Globus pallidus (tissue), 1 donor: ENCODE results near the gene SLC25A15.
"Not testable (repeated sequence)": the region's sequence is repeated elsewhere in the genome, so short reads cannot be mapped to it uniquely, and the experiment has no call there.

Experiments used
- DNase-seq: peaks from one replicate; pipeline ENCODE4 v3.0.0-alpha.2; 2015; ENCODE audit warnings: low spot score

The SLC25A15 gene

GRCh38 chr13:40781717-40782116, 7.7 kb upstream of the SLC25A15 start:
- no peak for DNase-seq

- DNase-seq, result not testable (repeated sequence)
These were observed 6.4 kb upstream of the SLC25A15 start for GRCh38 chr13:40782971-40783370.

- DNase-seq, result no peak
These were observed 4.9 kb upstream of the SLC25A15 start for GRCh38 chr13:40784540-40784939.

- DNase-seq, result no peak
These were observed 2.8 kb upstream of the SLC25A15 start for GRCh38 chr13:40786568-40786996.

GRCh38 chr13:40787062-40787461, 2.3 kb upstream of the SLC25A15 start:
- DNase-seq, result no peak

- not testable (repeated sequence) for DNase-seq
These were observed 704 bp upstream of the SLC25A15 start for GRCh38 chr13:40788540-40789274.

- no peak for DNase-seq
These were observed 774 bp downstream of the SLC25A15 start for GRCh38 chr13:40790154-40790616.

- no peak for DNase-seq
These were observed 3.1 kb downstream of the SLC25A15 start for GRCh38 chr13:40792284-40793051.

GRCh38 chr13:40793339-40793738, 3.9 kb downstream of the SLC25A15 start:
- DNase-seq, result no peak

GRCh38 chr13:40794414-40795368, 5.3 kb downstream of the SLC25A15 start:
- DNase-seq, result no peak

GRCh38 chr13:40796649-40797048, 7.2 kb downstream of the SLC25A15 start:
- DNase-seq, result no peak

GRCh38 chr13:40798380-40798779, 9.0 kb downstream of the SLC25A15 start:
- no peak for DNase-seq

GRCh38 chr13:40799508-40799907, 10.1 kb downstream of the SLC25A15 start:
- no peak for DNase-seq

- DNase-seq, result no peak
These were observed 11.1 kb downstream of the SLC25A15 start for GRCh38 chr13:40800559-40800958.

GRCh38 chr13:40801255-40802217, 12.1 kb downstream of the SLC25A15 start:
- no peak for DNase-seq

- DNase-seq, result no peak
These were observed 13.9 kb downstream of the SLC25A15 start for GRCh38 chr13:40803316-40803715.

- no peak for DNase-seq
These were observed 16.8 kb downstream of the SLC25A15 start for GRCh38 chr13:40806241-40806640.

GRCh38 chr13:40809471-40809870, 20.1 kb downstream of the SLC25A15 start:
- DNase-seq, result no peak

GRCh38 chr13:40812102-40812501, 22.7 kb downstream of the SLC25A15 start:
- no peak for DNase-seq

GRCh38 chr13:40812724-40813445, 23.5 kb downstream of the SLC25A15 start:
- DNase-seq, result no peak
